Upper lobe of left lung (tissue), 4 donors: Measurements from ENCODE around the gene SATB1.

ENCODE experiments used
- EP300 ChIP-seq, 4 donors: sonication (generic); formaldehyde crosslinking; IDR thresholded peaks; one replicate each; pipeline ENCODE4 v1.5.1; 2017; ENCODE audit warnings: antibody characterized with exemption in 4 of 4, control low read depth in 2 of 4
- POLR2A ChIP-seq, 4 donors: fragments of 450-650 bp; IDR thresholded peaks; one replicate each; pipeline ENCODE4 v1.5.1; 2016 to 2017; ENCODE audit warnings: antibody characterized with exemption in 4 of 4, mild to moderate bottlenecking in 2 of 4
- POLR2AphosphoS5 ChIP-seq, 2 donors: sonication (generic); formaldehyde crosslinking; IDR thresholded peaks; one replicate each; pipeline ENCODE4 v1.5.1; 2017; ENCODE audit warnings: antibody characterized with exemption in 2 of 2
- TF ChIP-seq, protein P1 (sequence below), 6 experiments: fragments of 450-650 bp in 4 of 6; fragments of 200-600 bp in 2 of 6; sonication (generic) in 2 of 6; IDR thresholded peaks; one replicate each; pipeline ENCODE4 v1.5.1; 2016 to 2019; ENCODE audit warnings: antibody characterized with exemption in 6 of 6

- no peak for TF ChIP-seq EP300 (IDR thresholded peaks at IDR 0.05)
- no peak for TF ChIP-seq POLR2A (IDR thresholded peaks at IDR 0.05)
- no peak for TF ChIP-seq POLR2AphosphoS5 (IDR thresholded peaks at IDR 0.05)
- TF ChIP-seq, protein P1, sequence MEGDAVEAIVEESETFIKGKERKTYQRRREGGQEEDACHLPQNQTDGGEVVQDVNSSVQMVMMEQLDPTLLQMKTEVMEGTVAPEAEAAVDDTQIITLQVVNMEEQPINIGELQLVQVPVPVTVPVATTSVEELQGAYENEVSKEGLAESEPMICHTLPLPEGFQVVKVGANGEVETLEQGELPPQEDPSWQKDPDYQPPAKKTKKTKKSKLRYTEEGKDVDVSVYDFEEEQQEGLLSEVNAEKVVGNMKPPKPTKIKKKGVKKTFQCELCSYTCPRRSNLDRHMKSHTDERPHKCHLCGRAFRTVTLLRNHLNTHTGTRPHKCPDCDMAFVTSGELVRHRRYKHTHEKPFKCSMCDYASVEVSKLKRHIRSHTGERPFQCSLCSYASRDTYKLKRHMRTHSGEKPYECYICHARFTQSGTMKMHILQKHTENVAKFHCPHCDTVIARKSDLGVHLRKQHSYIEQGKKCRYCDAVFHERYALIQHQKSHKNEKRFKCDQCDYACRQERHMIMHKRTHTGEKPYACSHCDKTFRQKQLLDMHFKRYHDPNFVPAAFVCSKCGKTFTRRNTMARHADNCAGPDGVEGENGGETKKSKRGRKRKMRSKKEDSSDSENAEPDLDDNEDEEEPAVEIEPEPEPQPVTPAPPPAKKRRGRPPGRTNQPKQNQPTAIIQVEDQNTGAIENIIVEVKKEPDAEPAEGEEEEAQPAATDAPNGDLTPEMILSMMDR (IDR thresholded peaks at IDR 0.05): no peak
Observed at GRCh38 chr3:18351823-18352744, 73.1 kb downstream of the SATB1 start.
